GM06990 (cell line): Measurements from ENCODE around the gene COASY.
"Not testable (repeated sequence)": the region's sequence is repeated elsewhere in the genome, so short reads cannot be mapped to it uniquely, and the experiment has no call there.

Source experiments
- DNase-seq: peaks from one replicate; pipeline ENCODE4 v3.0.0-alpha.2; 2011; ENCODE audit not compliant: insufficient read length; ENCODE audit errors: extremely low read depth
- H3K27me3 ChIP-seq: replicated peaks from 2 replicates; pipeline ENCODE4 v1.6.0; 2011; ENCODE audit warnings: low read length; ENCODE audit not compliant: control insufficient read depth, insufficient read depth
- H3K36me3 ChIP-seq: 2 replicates; pipeline ENCODE4 v1.5.1; 2011; ENCODE audit warnings: low read length; ENCODE audit not compliant: control insufficient read depth, insufficient read depth
- H3K4me3 ChIP-seq: replicated peaks from 2 replicates; pipeline ENCODE4 v1.5.1; 2011; ENCODE audit warnings: low read depth, mild to moderate bottlenecking, control low read depth, low read length
- CTCF ChIP-seq: IDR thresholded peaks from 2 replicates; pipeline ENCODE4 v1.5.1; 2011; ENCODE audit warnings: low read length, control low read depth, mild to moderate bottlenecking, inconsistent platforms; ENCODE audit not compliant: insufficient read depth, poor library complexity, severe bottlenecking

Gene COASY

GRCh38 chr17:42553866-42554249 lies 8.1 kb upstream of the COASY start:
- no peak for DNase-seq
- Histone ChIP-seq H3K4me3 (peak overlapping the region; percentile 99), H3K27me3 (no peaks in the 10 kb centered on the region), H3K36me3 (no peaks in the 10 kb centered on the region; the same call in 1 of the 2 replicates)
- no peak for TF ChIP-seq CTCF

GRCh38 chr17:42554250-42555121 lies 7.5 kb upstream of the COASY start:
- TF ChIP-seq CTCF: no peak
- peak; percentile 91 for DNase-seq
- Histone ChIP-seq H3K36me3 (no peaks in the 10 kb centered on the region; the same call in 1 of the 2 replicates), H3K27me3 (no peaks in the 10 kb centered on the region), H3K4me3 (peak overlapping the region; percentile 99)

DNA sequence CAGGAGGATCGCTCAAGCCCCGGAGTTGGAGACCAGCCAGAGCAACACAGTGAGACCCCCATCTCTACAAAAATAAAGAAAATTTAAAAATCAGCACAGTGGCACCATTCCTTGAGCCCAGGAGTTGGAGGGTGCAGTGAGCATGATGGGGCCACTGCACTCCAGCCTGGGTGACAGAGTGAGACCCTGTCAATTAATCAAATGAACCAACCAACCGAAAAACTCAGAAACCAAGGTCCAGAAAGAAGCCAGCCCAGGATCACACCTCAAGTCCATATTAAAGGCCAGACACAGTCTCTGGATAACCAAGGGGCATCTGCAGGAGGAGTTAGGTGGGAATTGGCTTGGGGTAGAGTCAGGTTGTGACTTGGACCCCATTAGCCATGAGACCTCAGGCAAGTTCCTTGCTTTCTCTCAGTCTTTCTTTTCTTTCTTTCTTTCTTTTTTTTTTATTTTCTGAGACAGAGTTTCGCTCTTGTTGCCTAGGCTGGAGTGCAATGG lies 6.8 kb upstream of the COASY start:
- DNase-seq: no peak
- Histone ChIP-seq H3K36me3 (no peaks in the 10 kb centered on the region; the same call in 1 of the 2 replicates), H3K4me3 (peak overlapping the region; percentile 99), H3K27me3 (no peaks in the 10 kb centered on the region)
- TF ChIP-seq CTCF: no peak

- peak; percentile 21 for TF ChIP-seq CTCF
- H3K27me3 ChIP-seq, H3K36me3 ChIP-seq, DNase-seq, H3K4me3 ChIP-seq: not testable (repeated sequence)
These were observed 5.9 kb upstream of the COASY start for GRCh38 chr17:42555961-42556617.

DNA sequence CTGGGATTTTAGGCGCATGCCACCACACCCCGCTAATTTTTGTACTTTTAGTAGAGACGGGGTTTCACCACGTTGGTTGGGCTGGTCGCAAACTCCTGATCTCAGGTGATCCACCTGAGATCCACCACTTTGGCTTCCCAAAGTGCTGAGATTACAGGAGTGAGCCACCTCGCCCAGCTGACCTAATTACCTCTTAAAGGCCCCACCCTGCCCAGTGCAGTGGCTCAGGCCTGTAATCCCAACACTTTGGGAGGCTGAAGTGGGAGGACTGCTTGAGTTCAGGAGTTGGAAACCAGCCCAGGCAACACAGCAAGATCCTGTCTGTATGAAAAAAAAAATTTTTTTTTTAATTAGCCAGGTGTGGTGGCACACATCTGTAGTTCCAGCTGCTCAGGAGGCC lies 2.9 kb upstream of the COASY start:
- Histone ChIP-seq H3K27me3 (no peaks in the 10 kb centered on the region), H3K4me3 (no peak overlapping the region), H3K36me3 (peaks cover 4% of the 10 kb centered on the region)
- no peak for TF ChIP-seq CTCF
- DNase-seq: no peak
